ENCODE data around the gene KCNK7.

Gene KCNK7

GRCh38 chr11:65546217-65546958 lies 49.2 kb downstream of the KCNK7 start:
- H3K4me3 ChIP-seq (ENCODE audit: low read depth in 1 of 2, low read length in 2 of 2): no peak overlapping the region
- peak overlapping the region; percentile 30 for H3K27ac ChIP-seq (ENCODE audit: low read depth, low read length)
- peaks cover 50% of the 10 kb centered on the region for H3K36me3 ChIP-seq (ENCODE audit: insufficient read depth, low read length)
- no peak overlapping the region for H3K9ac ChIP-seq (ENCODE audit: low read length)
- H3K9me3 ChIP-seq (ENCODE audit: low read length): no peaks in the 10 kb centered on the region
- peaks cover 8% of the 10 kb centered on the region for H3K4me1 ChIP-seq (ENCODE audit: insufficient read depth, low read length)
- no peaks in the 10 kb centered on the region for H3K27me3 ChIP-seq (ENCODE audit: control insufficient read depth in 1 of 2, insufficient read depth in 2 of 2, low read length in 2 of 2)

- H3K36me3 ChIP-seq (ENCODE audit: insufficient read depth, low read length): peaks cover 46% of the 10 kb centered on the region
- no peaks in the 10 kb centered on the region for H3K9me3 ChIP-seq (ENCODE audit: low read length)
- H3K4me1 ChIP-seq (ENCODE audit: insufficient read depth, low read length): peaks cover 13% of the 10 kb centered on the region
- no peak overlapping the region for H3K9ac ChIP-seq (ENCODE audit: low read length)
- H3K4me3 ChIP-seq (ENCODE audit: low read depth in 1 of 2, low read length in 2 of 2): no peak overlapping the region
- no peak overlapping the region for H3K27ac ChIP-seq (ENCODE audit: low read depth, low read length)
- H3K27me3 ChIP-seq (ENCODE audit: control insufficient read depth in 1 of 2, insufficient read depth in 2 of 2, low read length in 2 of 2): no peaks in the 10 kb centered on the region
Measured at GRCh38 chr11:65545853-65546216, 49.8 kb downstream of the KCNK7 start.
